ENCODE measurements around the gene BCL7B.

GRCh38 chr7:73557397-73558257 lies at the start of gene BCL7B:
- TF ChIP-seq CTCF (IDR thresholded peaks at IDR 0.05; ENCODE audit: extremely low read depth in 1 of 2, insufficient read depth in 1 of 2, low read depth in 1 of 2, low read length in 2 of 2) (no peak), JUN (IDR thresholded peaks at IDR 0.05; ENCODE audit: borderline replicate concordance, insufficient read depth, insufficient read length, low read depth) (no peak)

Measured in endothelial cell of umbilical vein (primary cell).